GM18519 (cell line): ENCODE data around the gene HHIPL1.

Experiments
- ATAC-seq: cut with Tn5 transposase; IDR thresholded peaks from one replicate; pipeline ENCODE4 v1.9.1; 2021; ENCODE audit warnings: mild to moderate bottlenecking, moderate library complexity; ENCODE audit not compliant: unreplicated experiment, low FRiP score

The HHIPL1 gene

DNA sequence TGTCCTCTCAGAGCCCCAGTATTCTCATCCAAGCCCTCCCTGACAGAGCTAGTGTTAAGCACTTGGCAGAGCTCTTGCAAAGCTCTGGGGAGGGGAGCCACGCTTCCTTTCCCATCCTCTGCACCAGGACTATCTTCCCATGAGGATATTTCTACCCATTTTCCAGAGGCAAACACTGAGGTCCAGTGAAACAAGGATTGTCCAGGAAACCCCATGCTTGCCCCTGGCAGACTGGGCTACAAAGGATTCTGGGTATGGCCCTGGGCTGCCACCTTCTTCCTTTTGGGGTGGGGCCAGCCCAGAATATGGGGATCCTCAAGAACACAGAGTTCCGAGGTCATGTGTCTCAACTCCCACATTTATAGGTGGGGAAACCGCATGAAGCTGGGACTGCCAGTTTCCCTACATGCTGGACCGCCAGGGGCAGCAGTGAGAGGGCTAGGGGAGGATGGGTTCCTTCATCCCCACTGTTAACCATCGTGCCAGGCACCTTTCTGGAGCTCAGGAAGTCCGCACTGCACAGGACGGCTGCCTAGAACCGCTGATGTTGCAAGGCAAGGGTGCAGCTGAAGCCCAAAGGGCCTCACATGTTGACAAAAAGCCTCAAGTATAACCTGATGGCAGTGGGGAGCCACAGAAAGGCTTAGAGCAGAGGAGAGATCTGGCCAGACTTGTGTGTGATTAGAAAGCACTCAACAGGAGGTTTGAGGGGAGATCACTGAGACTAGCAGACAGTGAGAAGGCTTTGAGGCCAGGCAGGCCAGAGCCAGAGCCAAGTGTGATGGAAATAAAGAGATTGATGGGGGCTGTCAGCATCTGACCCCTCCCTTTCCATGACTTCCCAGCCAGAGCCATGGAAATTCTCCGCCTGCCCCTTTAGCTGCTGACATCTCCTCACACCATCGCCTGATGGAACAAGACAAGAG lies 35.4 kb upstream of the HHIPL1 start:
- ATAC-seq, result no peak

DNA sequence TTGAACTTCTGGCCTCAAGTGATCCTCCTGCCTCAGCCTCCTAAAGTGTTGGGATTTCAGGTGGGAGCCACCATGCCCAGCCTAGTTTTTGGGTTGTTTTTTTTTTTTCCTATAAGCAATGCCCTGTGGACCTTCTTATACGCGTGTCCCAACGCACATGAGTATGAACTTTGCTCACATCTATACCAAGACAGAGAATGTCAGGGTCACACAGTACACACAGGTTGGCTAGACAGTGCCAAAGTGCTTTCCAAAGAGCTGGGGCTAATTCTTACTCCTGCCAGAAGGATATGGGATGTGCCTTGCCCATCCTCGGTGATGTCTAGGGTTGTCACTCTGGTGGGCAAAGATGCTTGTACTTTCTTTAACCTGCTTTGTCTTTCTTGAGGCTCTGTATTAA lies 33.3 kb upstream of the HHIPL1 start:
- no peak for ATAC-seq

DNA sequence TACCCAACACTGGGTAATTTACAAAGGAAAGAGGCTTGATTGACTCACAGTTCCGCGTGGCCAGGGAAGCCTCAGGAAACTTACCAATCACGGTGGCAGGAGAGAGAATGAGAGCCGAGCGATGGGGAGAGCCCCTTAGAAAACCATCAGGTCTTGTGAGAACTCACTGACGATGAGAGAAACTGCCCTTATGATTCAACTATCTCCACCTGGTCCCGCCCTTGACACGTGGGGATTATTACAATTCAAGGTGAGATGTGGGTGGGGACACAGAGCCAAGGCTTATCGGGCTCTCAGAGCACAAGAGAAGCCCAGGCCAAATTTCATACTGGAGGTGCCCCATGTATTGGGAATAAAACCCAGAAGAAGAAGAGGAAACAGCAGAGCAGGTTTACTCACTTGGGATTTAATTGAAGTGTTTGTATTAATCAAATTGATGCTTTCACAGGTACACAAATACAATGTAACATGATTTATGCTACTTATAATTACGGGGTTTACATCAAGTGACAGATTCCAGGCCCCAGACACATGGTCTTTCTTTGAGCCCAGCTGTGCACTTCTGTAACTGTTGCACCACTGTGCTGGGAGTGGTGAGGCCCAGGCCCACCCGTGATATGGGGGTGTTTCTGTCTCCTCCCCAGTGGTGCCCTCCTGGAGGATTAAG lies 32.7 kb upstream of the HHIPL1 start:
- ATAC-seq, result no peak

DNA sequence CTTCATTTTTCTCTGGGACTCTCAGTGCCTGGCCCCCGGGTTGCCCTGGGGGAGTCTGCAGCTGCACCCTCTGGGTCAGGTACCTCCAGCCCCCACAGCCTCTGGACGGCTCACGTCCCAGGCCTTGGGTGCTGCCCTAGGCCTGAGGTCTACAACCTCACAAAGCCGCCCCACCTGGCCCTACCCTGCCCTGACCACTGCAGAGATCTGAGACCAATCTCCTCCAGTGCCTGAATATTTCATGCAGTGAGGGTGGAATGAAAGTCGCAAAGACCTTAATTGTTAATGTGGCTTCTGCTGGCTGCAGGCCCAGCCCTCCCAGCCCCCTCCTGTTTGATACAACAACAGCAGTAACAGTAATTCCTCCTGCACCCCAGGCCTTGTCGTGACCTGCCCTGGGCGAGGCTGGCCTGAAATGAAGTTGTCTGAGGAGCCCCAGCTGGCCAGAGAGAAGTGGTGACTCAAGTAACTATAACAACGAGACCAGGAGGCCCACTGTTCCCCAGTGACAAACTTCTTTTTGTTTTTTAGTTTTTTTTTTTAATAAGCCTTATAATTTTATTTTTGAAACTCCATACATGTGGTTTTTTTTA lies 32.1 kb upstream of the HHIPL1 start:
- ATAC-seq, result no peak

- no peak for ATAC-seq
Observed at GRCh38 chr14:99615497-99616157, 29.3 kb upstream of the HHIPL1 start.

DNA sequence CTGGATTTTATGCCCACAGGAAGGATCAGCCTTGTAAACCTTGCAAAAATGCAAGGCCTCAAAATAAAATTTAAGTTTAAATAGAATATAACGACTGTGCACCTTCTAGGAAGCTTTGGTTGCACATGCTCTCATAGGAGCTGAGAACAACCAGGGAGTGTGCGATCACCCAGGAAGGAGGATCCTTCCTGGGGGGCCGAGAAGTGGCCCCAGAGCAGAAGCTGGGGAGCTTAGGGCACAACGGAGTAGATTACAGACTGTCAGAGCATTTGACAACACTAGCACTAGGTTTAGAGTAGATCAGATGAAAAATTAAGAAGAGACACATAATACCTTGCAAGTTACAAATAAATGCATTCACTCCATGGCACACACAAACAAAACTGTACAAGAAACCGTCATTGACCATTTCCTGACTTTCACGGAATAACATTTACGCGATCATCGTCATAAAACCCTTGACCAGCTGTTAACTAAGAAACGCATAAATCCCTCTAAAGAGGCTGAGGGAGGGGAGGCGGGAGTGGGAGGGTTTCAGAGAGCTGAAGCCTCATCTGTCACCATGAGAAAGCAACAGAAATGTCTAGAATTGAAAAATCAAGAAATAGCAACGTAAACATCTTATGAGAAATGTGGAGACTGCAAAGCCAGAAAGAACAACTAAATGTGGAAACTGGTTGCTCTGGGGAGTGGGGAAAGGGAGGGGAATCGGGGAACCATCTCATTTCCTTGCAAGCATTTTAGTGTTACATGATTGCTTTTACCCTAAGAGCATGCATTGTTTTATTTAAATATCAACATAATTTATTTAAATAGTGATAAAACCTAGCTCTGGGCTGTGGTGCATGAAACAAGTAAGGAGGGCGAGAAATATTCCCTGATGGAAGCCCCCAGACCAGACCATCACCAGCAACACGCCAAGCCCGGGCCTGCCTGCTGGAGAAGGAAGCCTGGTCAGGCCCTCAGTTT lies 27.8 kb upstream of the HHIPL1 start:
- no peak for ATAC-seq

- ATAC-seq, result no peak
Observed at GRCh38 chr14:99619835-99620834, 24.8 kb upstream of the HHIPL1 start.

- ATAC-seq, result no peak
Observed at GRCh38 chr14:99621948-99622347, 23.0 kb upstream of the HHIPL1 start.

GRCh38 chr14:99624024-99624423 lies 20.9 kb upstream of the HHIPL1 start:
- ATAC-seq, result no peak

DNA sequence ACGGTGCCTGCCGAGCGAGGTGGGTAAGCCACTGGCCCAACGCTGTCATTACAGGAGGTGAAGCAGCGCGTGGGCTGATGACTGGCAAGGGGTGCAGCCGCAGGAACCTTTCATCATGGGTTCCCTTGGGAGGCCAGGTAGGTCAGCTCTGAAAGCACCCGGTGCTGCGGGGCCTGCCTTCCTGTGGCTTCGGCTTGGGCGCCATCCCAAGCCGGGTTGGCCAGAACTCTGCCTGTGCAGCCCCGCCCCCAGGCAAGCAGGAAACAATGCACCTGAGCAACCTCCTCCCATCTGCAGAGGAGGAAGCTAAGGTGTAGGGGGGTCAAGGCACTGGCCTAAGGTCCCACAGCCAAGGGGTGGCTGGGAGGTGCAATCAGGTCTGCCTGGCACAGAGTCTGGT lies 20.0 kb upstream of the HHIPL1 start:
- ATAC-seq, result no peak

- ATAC-seq, result no peak
Observed at GRCh38 chr14:99625476-99625875, 19.5 kb upstream of the HHIPL1 start.

GRCh38 chr14:99626041-99626648 lies 18.8 kb upstream of the HHIPL1 start:
- ATAC-seq, result no peak

DNA sequence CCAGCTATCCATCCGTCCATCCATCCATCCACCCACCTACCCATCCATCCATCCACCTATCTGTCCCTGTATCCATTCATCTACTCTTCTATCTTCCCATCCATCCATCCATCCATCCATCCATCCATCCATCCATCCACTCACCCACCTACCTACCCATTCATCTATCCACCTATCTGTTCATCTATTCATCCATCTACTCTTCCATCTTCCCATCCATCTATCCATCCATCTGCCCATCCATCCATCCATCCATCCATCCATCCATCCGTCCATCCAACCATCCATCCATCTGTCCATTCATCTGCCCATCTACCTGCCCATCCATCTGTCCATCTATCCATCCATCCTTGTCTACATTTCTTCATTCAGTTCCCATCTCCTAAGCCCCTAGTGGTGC lies 17.8 kb upstream of the HHIPL1 start:
- no peak for ATAC-seq

- ATAC-seq, result no peak
Observed at GRCh38 chr14:99627510-99628381, 17.2 kb upstream of the HHIPL1 start.

DNA sequence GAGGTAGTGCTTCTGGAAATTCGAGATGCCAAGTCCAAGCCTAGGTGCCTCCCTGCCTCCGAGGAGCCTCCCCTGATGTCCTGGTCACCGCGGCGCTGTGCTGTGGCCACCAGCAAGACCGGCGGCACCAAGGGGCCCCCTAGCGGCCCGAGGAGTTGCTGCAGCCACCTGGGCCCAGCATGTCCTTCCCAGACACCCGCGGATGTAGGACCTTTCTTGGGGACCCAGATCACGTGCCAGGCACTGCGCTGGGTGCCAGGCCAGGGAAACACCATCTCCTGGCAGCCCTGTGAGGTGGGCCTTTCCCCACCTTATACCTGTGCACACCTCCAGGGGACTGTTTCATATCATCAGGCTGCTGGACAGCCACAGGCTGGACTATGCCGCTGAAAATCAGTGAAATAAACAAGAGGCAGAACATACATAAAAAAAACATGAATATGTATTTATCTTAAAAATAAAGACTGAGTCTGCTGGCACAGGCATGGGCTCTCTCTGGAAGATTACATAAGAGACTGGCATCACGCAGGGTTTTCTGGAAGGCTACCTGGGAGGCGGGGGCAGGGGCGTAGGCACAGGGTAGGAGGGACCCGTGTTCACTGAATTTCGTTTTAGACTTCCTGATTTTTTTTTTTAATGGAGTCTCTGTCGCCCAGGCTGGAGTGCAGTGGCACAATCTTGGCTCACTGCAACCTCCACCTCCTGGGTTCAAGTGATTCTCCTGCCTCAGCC lies 15.9 kb upstream of the HHIPL1 start:
- ATAC-seq, result no peak

GRCh38 chr14:99630202-99630601 lies 14.7 kb upstream of the HHIPL1 start:
- ATAC-seq, result no peak
